CD4-positive, alpha-beta T cell (primary cell): Measurements from ENCODE around the gene C2orf49. TPM values are rescaled to one million over a fixed set of nuclear protein-coding genes. Genes with fewer than 3 reads are reported as not detected.

Experiments
- ATAC-seq: fragments of 200-7000 bp; cut with Tn5 transposase; one replicate; pipeline ENCODE4 v1.10.0; 2022; ENCODE audit warnings: mild to moderate bottlenecking; ENCODE audit not compliant: poor library complexity
- CTCF ChIA-PET: fragments of 350-600 bp; sonication (Branson Sonifier 250); formaldehyde crosslinking; loops from one replicate; lab custom pipeline; 2021; ENCODE audit warnings: antibody characterized with exemption, inconsistent platforms; lab: Charles Lee
- POLR2A ChIA-PET: fragments of 350-600 bp; sonication (Branson Sonifier 250); formaldehyde crosslinking; loops from one replicate; lab custom pipeline; 2021; ENCODE audit warnings: antibody characterized with exemption, inconsistent platforms; lab: Charles Lee
- DNase-seq, 14 experiments: peaks; one replicate each; pipeline ENCODE4 v3.0.0-alpha.2; 2013 to 2020; ENCODE audit warnings: mixed read lengths in 2 of 14
- H3K27ac ChIP-seq, 2 donors: one replicate each; pipeline versions ENCODE4 v1.5.1 to v1.7.0; 2013; ENCODE audit warnings: low read length in 2 of 2, low read depth in 1 of 2, mild to moderate bottlenecking in 1 of 2
- H3K27me3 ChIP-seq, 2 experiments: 1 replicate in 1 of 2; 2 replicates in 1 of 2; pipeline versions ENCODE4 v1.6.1 to v1.7.0; 2013; ENCODE audit warnings: low read length in 2 of 2, control low read depth in 1 of 2, mild to moderate bottlenecking in 1 of 2, moderate library complexity in 1 of 2; ENCODE audit not compliant: insufficient read depth in 2 of 2, control insufficient read depth in 1 of 2
- H3K36me3 ChIP-seq: one replicate; pipeline ENCODE4 v1.6.1; 2013; ENCODE audit warnings: low read length, control low read depth; ENCODE audit not compliant: insufficient read depth
- H3K4me1 ChIP-seq: one replicate; pipeline ENCODE4 v1.6.1; 2013; ENCODE audit warnings: low read length, control low read depth; ENCODE audit not compliant: insufficient read depth
- H3K4me3 ChIP-seq: one replicate; pipeline ENCODE4 v1.5.1; 2013; ENCODE audit warnings: mild to moderate bottlenecking, low read length, moderate library complexity
- H3K9me3 ChIP-seq, 2 experiments: 1 replicate in 1 of 2; 2 replicates in 1 of 2; pipeline versions ENCODE4 v1.6.1 to v1.7.0; 2013; ENCODE audit warnings: low read length in 2 of 2, mild to moderate bottlenecking in 2 of 2, control low read depth in 1 of 2, moderate library complexity in 1 of 2; ENCODE audit not compliant: control insufficient read depth in 1 of 2, insufficient read depth in 1 of 2
- H3K27ac Mint-ChIP-seq: one replicate; pipeline ENCODE4 v1.8.0; 2020; ENCODE audit warnings: mixed read lengths
- H3K27me3 Mint-ChIP-seq: one replicate; pipeline ENCODE4 v1.8.0; 2021; ENCODE audit warnings: mixed read lengths
- H3K36me3 Mint-ChIP-seq: one replicate; pipeline ENCODE4 v1.8.0; 2021; ENCODE audit warnings: low read depth, mixed read lengths
- H3K4me1 Mint-ChIP-seq: one replicate; pipeline ENCODE4 v1.8.0; 2021; ENCODE audit warnings: low read depth, mixed read lengths
- H3K4me3 Mint-ChIP-seq: one replicate; pipeline ENCODE4 v1.8.0; 2020; ENCODE audit warnings: mild to moderate bottlenecking, mixed read lengths
- H3K9me3 Mint-ChIP-seq: one replicate; pipeline ENCODE4 v1.8.0; 2020; ENCODE audit warnings: mixed read lengths
- CTCF ChIP-seq: fragments of 200-600 bp; IDR thresholded peaks from one replicate; pipeline ENCODE4 v1.8.0; 2022; ENCODE audit warnings: antibody characterized with exemption, mild to moderate bottlenecking
- intact Hi-C, 2 experiments: fragments of 100-400 bp; cut with DNase I in 1 of 2; cut with micrococcal nuclease in 1 of 2; formaldehyde crosslinking; loops; one replicate each; pipeline versions ENCODE4 v1.15.1 to v1.9.0; 2023 to 2025; cut with DNase I, micrococcal nuclease
- total RNA-seq, 174 experiments: library from RNA in 2 of 174; stranded (reverse) in 2 of 174; gene quantifications; one replicate each; pipeline ENCODE4 v1.2.3 and lab custom pipeline; 2021 to 2026

C2orf49 gene
- total RNA-seq, 2 experiments from 2014 or later = 28.8 to 29.4 TPM

- Mint-ChIP-seq H3K27ac (no peak overlapping the region), H3K9me3 (no peaks in the 10 kb centered on the region), H3K4me3 (no peak overlapping the region), H3K36me3 (no peaks in the 10 kb centered on the region), H3K4me1 (no peaks in the 10 kb centered on the region), H3K27me3 (no peaks in the 10 kb centered on the region)
- intact Hi-C loops = no loop called here
- Histone ChIP-seq H3K4me3 (no peak overlapping the region), H3K27me3 (no peaks in the 10 kb centered on the region), H3K4me1 (no peaks in the 10 kb centered on the region), H3K36me3 (no peaks in the 10 kb centered on the region), H3K27ac (no peak overlapping the region), H3K9me3 (no peaks in the 10 kb centered on the region)
- no peak for ATAC-seq
- TF ChIP-seq CTCF = no peak
- ChIA-PET POLR2A (no interaction called here), CTCF (no interaction called here)
- no peak for DNase-seq
Observed at GRCh38 chr2:105380432-105381100, 43.2 kb downstream of the C2orf49 start.

GRCh38 chr2:105381101-105381668 lies 43.8 kb downstream of the C2orf49 start:
- H3K27me3 ChIP-seq = no peaks in the 10 kb centered on the region
- TF ChIP-seq CTCF = no peak
- H3K36me3 ChIP-seq = no peaks in the 10 kb centered on the region
- Mint-ChIP-seq H3K27me3 (no peaks in the 10 kb centered on the region), H3K27ac (no peak overlapping the region), H3K36me3 (no peaks in the 10 kb centered on the region), H3K4me3 (no peak overlapping the region), H3K4me1 (no peaks in the 10 kb centered on the region), H3K9me3 (no peaks in the 10 kb centered on the region)
- ATAC-seq (no peak), DNase-seq (no peak)
- no peaks in the 10 kb centered on the region for H3K4me1 ChIP-seq
- POLR2A ChIA-PET = no interaction called here
- H3K27ac ChIP-seq = no peak overlapping the region
- intact Hi-C loops = no loop called here
- CTCF ChIA-PET = interaction anchor here (1.4 kb wide), 1 partner anchor 9 kb away, joined by 3 read pairs; no protein-coding TSS in a partner anchor
- H3K9me3 ChIP-seq = no peaks in the 10 kb centered on the region
- no peak overlapping the region for H3K4me3 ChIP-seq

- Histone ChIP-seq H3K27me3 (no peaks in the 10 kb centered on the region), H3K36me3 (no peaks in the 10 kb centered on the region), H3K4me3 (no peak overlapping the region), H3K27ac (no peak overlapping the region), H3K9me3 (no peaks in the 10 kb centered on the region), H3K4me1 (no peaks in the 10 kb centered on the region)
- no peak for DNase-seq
- intact Hi-C loops = no loop called here
- ChIA-PET POLR2A (no interaction called here), CTCF (interaction anchor here (1.4 kb wide), 1 partner anchor 8 kb away, joined by 3 read pairs; no protein-coding TSS in a partner anchor)
- Mint-ChIP-seq H3K27ac (no peak overlapping the region), H3K36me3 (no peaks in the 10 kb centered on the region), H3K4me1 (no peaks in the 10 kb centered on the region), H3K9me3 (no peaks in the 10 kb centered on the region), H3K4me3 (no peak overlapping the region), H3K27me3 (no peaks in the 10 kb centered on the region)
- no peak for TF ChIP-seq CTCF
- ATAC-seq = no peak
Observed at GRCh38 chr2:105382177-105382576, 44.8 kb downstream of the C2orf49 start.
